ENCODE measurements around the gene PADI3. TPM values are rescaled to one million over a fixed set of nuclear protein-coding genes. Genes with fewer than 3 reads are reported as not detected.

PADI3 gene
- polyA plus RNA-seq, 3 donors = 0.01 TPM; not detected in 2

DNA sequence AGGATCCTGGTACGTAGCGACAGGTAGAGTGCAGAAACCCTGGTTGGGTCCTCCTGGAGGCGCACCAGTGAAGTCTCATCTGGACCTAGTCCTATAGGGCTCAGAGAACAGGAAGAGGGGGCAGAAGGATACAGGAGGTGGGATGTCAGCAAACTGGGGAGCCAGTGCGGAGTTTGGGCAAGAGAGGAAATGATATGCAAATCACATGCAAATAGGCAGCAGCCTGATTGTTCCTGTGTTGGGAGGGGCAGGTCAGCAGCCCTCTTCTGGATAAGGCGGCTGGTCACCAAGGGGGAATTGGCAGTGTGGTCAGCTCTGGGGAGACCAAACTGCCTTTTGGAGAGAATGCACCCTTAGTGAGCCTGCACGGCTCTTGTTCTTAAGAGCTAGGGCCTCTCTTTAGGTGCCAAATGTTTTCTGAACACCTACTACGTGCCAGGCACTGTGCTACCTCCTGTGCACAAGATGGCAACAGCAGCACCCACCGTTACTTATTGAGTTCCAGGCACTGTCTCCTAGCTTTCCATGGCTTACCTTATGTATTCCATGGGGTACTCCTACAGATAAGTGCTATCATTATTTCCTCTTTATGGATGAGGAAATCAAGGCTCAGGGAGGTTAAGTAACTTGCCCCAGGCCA, 18.1 kb upstream of the PADI3 start:
- DNase-seq = no peak
- H3K4me3 Mint-ChIP-seq = no peak overlapping the region
- WGBS (ENCODE audit: insufficient coverage) = 86% methylated on average over 6 of the region's 8 CpGs

More for the DNA sequence above, 18.1 kb upstream of the PADI3 start:
- peaks cover 5 to 6% of the 10 kb centered on the region in 2 donors for H3K4me1 ChIP-seq (ENCODE audit: control insufficient read depth in 1 of 2, insufficient read depth in 2 of 2, low read length in 2 of 2)
- intact Hi-C loops (cut with micrococcal nuclease) = no loop called here
- no peak overlapping the region for H2AFZ ChIP-seq (ENCODE audit: insufficient read depth, low read depth, low read length, poor library complexity, severe bottlenecking)
- Mint-ChIP-seq H3K27ac (peak overlapping the region in 1 of 7 donors; percentile 25), H3K27me3 (ENCODE audit: low read depth in 3 of 3) (no peaks in the 10 kb centered on the region), H3K4me1 (peaks cover 13% of the 10 kb centered on the region), H3K9me3 (peaks cover 0 to 3% (median 0%) of the 10 kb centered on the region in 7 donors), H3K36me3 (no peaks in the 10 kb centered on the region)
- H3K27ac ChIP-seq (ENCODE audit: low read depth in 1 of 2, low read length in 2 of 2) = no peak overlapping the region
- no peaks in the 10 kb centered on the region for H3K9me3 ChIP-seq (replicated peaks in 1 of 2; ENCODE audit: control insufficient read depth in 1 of 2, insufficient read depth in 1 of 2, low read length in 2 of 2)
- H4K20me1 ChIP-seq (ENCODE audit: insufficient read depth, low read length) = no peaks in the 10 kb centered on the region
- H3K4me2 ChIP-seq (replicated peaks; ENCODE audit: extremely low read depth, low read length, poor library complexity, severe bottlenecking) = no peak overlapping the region
- H3K9ac ChIP-seq (ENCODE audit: insufficient read depth, low read length, poor library complexity, severe bottlenecking) = no peak overlapping the region
- no peak overlapping the region for H3K4me3 ChIP-seq (replicated peaks in 1 of 3; ENCODE audit: low read depth in 2 of 3, low read length in 3 of 3)
- no peaks in the 10 kb centered on the region for H3K27me3 ChIP-seq (ENCODE audit: control insufficient read depth in 2 of 2, insufficient read depth in 2 of 2, low read length in 2 of 2)
- no peaks in the 10 kb centered on the region for H3K79me2 ChIP-seq (ENCODE audit: insufficient read depth, low read length)
- H3K36me3 ChIP-seq (replicated peaks in 1 of 2; ENCODE audit: control insufficient read depth in 1 of 2, insufficient read depth in 2 of 2, low read length in 2 of 2) = no peaks in the 10 kb centered on the region
- TF ChIP-seq CTCF (IDR thresholded peaks at IDR 0.05) = no peak

All from CD14-positive monocyte (primary cell).